ENCODE measurements around the gene CDH4. TPM values are rescaled to one million over a fixed set of nuclear protein-coding genes. Genes with fewer than 3 reads are reported as not detected.

CDH4 gene
- total RNA-seq, 1 experiment from 2014 or later: 0.13 TPM

GRCh38 chr20:61704661-61705060 is 452.6 kb downstream of the CDH4 start:
- no peaks in the 10 kb centered on the region for H3K4me1 ChIP-seq (replicated peaks)
- no peaks in the 10 kb centered on the region for H3K9me3 ChIP-seq (replicated peaks)
- H3K27me3 ChIP-seq (replicated peaks): peaks cover 27% of the 10 kb centered on the region
- no peak for DNase-seq (ENCODE audit: low read depth in 1 of 2, low spot score in 2 of 2)
- H3K27ac ChIP-seq: no peak overlapping the region
- H3K4me3 ChIP-seq: no peak overlapping the region
- H3K36me3 ChIP-seq: no peaks in the 10 kb centered on the region

DNA sequence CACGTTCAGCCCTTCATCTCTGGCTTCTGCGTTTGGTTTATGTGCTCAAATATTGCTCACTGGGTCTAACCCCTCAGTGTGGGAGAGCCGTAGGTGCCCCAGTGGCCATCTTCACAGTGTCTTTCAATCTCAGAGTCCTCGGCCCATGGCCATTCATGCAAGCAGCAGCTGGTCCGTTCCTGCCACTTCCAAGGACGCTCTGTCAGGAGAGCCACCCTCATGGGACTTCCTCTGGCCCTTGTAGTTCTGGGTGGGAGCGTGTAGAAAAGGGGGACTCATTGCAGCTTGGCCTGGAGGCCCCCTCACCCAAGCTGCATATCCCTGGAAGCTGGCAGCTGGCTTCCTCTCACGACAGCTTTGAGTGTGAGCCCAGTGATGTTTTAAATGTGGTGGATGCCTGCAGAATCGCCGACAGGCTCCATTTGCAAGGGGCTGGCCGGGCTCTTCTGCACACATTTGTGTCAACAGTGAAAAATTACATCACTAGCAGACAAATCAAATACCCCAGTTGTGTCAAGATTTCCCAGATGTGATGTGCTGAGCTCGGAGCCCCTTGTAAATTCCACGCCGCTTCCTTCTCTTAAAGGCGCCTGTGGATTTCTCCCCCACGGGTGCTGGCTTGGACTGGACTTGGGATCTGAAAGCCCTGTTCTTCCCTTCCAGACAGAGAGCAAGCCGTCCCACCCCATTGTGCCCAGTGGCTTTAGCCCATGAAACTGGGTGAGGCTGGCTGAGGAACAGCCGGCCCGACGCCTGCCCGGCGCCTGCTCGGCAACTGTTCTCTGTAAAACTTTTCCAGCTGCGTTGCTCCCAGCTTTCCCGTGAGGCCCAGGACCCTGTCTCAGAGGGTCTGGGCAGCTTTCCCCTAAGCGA is 453.6 kb downstream of the CDH4 start:
- no peak overlapping the region for H3K4me3 ChIP-seq
- H3K27me3 ChIP-seq (replicated peaks): peaks cover 27% of the 10 kb centered on the region
- H3K27ac ChIP-seq: no peak overlapping the region
- no peaks in the 10 kb centered on the region for H3K4me1 ChIP-seq (replicated peaks)
- no peaks in the 10 kb centered on the region for H3K36me3 ChIP-seq
- H3K9me3 ChIP-seq (replicated peaks): no peaks in the 10 kb centered on the region
- DNase-seq (ENCODE audit: low read depth in 1 of 2, low spot score in 2 of 2): no peak

GRCh38 chr20:61706259-61706961 is 454.3 kb downstream of the CDH4 start:
- no peak overlapping the region for H3K4me3 ChIP-seq
- DNase-seq (ENCODE audit: low read depth in 1 of 2, low spot score in 2 of 2): no peak
- H3K27me3 ChIP-seq (replicated peaks): peaks cover 27% of the 10 kb centered on the region
- H3K4me1 ChIP-seq (replicated peaks): no peaks in the 10 kb centered on the region
- H3K27ac ChIP-seq: no peak overlapping the region
- no peaks in the 10 kb centered on the region for H3K36me3 ChIP-seq
- no peaks in the 10 kb centered on the region for H3K9me3 ChIP-seq (replicated peaks)

- Histone ChIP-seq H3K4me1 (replicated peaks) (no peaks in the 10 kb centered on the region), H3K36me3 (no peaks in the 10 kb centered on the region), H3K27ac (no peak overlapping the region), H3K4me3 (no peak overlapping the region), H3K9me3 (replicated peaks) (no peaks in the 10 kb centered on the region), H3K27me3 (replicated peaks) (peaks cover 16% of the 10 kb centered on the region; the same call in 1 of the 2 replicates)
- DNase-seq (ENCODE audit: low read depth in 1 of 2, low spot score in 2 of 2): no peak
These were observed 456.8 kb downstream of the CDH4 start for GRCh38 chr20:61708891-61709290.

DNA sequence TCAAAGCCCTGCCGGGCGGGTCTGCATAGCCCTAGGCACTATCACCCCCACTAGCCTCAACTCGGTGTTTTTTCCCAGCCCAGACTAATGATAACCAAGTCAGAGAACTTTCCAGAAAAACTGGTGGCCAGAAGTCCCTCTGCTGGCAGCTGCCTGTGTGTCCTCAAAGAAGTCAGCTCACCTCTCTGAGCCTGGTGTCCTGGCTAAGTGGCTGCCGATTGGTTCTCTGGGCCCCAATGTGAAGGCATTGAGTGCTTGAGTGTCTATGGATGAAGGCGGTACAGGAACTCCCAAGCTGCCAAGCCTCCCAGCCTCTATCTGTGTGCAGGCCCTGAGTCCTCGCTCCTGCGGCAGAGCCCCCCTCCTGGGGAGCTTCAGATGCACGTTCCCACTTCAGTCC is 458.0 kb downstream of the CDH4 start:
- DNase-seq (ENCODE audit: low read depth in 1 of 2, low spot score in 2 of 2): no peak
- H3K9me3 ChIP-seq (replicated peaks): no peaks in the 10 kb centered on the region
- H3K36me3 ChIP-seq: no peaks in the 10 kb centered on the region

DNA sequence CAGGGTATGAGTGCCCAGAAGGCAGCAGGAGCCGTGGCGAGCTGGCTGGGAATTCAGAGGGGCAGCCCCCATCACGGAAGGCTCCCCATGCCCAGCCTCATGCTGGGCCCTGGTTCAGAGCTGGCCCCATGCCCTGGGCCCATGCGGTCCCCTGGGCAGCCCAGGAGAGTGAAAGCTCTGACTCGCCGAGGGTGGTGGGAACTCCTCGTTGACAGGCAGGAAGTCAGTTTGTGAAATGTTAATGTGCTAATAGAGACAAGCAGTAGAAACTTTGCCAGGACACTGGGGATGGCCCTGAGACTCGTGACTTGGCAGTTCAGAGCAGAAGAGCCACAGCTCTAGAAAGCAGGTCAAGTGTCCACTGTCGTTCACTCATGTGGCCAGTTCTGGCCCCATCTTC is 460.6 kb downstream of the CDH4 start:
- Histone ChIP-seq H3K27me3 (replicated peaks) (peaks cover 8% of the 10 kb centered on the region; the same call in 1 of the 2 replicates), H3K27ac (no peak overlapping the region), H3K4me1 (replicated peaks) (no peaks in the 10 kb centered on the region), H3K9me3 (replicated peaks) (no peaks in the 10 kb centered on the region; the same call in 1 of the 2 replicates), H3K4me3 (no peak overlapping the region), H3K36me3 (no peaks in the 10 kb centered on the region)
- no peak for DNase-seq (ENCODE audit: low read depth in 1 of 2, low spot score in 2 of 2)

More for the DNA sequence above, 458.0 kb downstream of the CDH4 start:
- Histone ChIP-seq H3K27me3 (replicated peaks) (peaks cover 11% of the 10 kb centered on the region; the same call in 1 of the 2 replicates), H3K4me1 (replicated peaks) (no peaks in the 10 kb centered on the region), H3K4me3 (no peak overlapping the region), H3K27ac (no peak overlapping the region)

DNA sequence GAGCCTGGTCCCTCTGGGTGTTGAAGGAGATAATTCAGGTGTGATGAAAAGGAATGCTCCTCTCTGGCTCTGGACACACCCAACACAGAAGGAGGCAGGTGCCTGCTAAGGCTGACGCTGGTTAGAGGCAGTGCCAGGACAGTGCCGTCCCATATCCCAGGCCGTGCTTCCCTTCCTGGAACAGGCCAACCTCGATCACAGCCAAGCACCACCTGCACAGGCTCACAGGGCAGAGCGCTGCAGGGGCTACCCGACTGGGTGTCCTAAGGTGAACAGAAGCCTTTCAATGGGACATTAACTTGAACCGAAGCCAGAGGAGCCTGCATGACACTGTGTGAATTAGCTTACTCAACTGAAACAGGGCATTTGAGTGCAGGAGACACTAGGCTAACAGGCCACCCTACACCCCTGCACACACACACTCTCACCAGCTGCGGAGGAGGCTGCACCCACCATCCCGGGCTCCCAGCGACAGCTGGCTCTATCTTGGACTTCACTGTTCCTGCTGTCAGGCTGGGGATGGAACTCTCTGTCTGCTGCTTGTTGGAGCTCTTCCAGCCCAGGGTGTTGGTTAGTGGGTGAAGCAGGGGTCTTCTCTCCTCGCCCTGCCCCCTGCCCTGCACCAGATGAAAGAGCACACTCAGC is 466.4 kb downstream of the CDH4 start:
- Histone ChIP-seq H3K9me3 (replicated peaks) (no peaks in the 10 kb centered on the region; the same call in 1 of the 2 replicates), H3K27me3 (replicated peaks) (peaks cover 10% of the 10 kb centered on the region; the same call in 1 of the 2 replicates), H3K36me3 (no peaks in the 10 kb centered on the region), H3K4me1 (replicated peaks) (no peaks in the 10 kb centered on the region), H3K4me3 (no peak overlapping the region), H3K27ac (no peak overlapping the region)
- no peak for DNase-seq (ENCODE audit: low read depth in 1 of 2, low spot score in 2 of 2)

GRCh38 chr20:61719691-61720347 is 467.8 kb downstream of the CDH4 start:
- H3K4me3 ChIP-seq: no peak overlapping the region
- H3K27me3 ChIP-seq (replicated peaks): peaks cover 10% of the 10 kb centered on the region; the same call in 1 of the 2 replicates
- H3K27ac ChIP-seq: no peak overlapping the region
- no peak for DNase-seq (ENCODE audit: low read depth in 1 of 2, low spot score in 2 of 2)
- H3K36me3 ChIP-seq: no peaks in the 10 kb centered on the region
- H3K9me3 ChIP-seq (replicated peaks): no peaks in the 10 kb centered on the region; the same call in 1 of the 2 replicates
- H3K4me1 ChIP-seq (replicated peaks): no peaks in the 10 kb centered on the region

DNA sequence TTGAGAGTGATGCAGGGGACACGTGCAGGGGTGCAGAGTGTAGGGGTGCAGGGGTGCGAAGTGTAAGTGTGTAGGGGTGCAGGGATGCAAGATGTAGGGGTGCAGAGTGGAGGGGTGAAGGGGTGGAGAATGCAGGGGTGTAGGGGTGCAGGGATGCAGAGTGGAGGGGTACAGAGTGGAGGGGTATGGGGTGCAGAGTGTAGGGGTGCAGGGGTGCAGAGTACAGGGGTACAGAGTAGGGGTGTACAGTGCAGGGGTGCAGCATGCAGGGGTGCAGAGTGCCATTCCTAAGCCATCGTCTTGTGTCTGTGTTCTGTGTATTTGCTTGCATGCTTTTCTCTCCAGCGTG is 468.3 kb downstream of the CDH4 start:
- no peak for DNase-seq (ENCODE audit: low read depth in 1 of 2, low spot score in 2 of 2)
- no peaks in the 10 kb centered on the region for H3K36me3 ChIP-seq
- no peaks in the 10 kb centered on the region for H3K4me1 ChIP-seq (replicated peaks)
- H3K27me3 ChIP-seq (replicated peaks): peaks cover 10% of the 10 kb centered on the region; the same call in 1 of the 2 replicates
- H3K4me3 ChIP-seq: no peak overlapping the region
- no peak overlapping the region for H3K27ac ChIP-seq
- H3K9me3 ChIP-seq (replicated peaks): no peaks in the 10 kb centered on the region; the same call in 1 of the 2 replicates

DNA sequence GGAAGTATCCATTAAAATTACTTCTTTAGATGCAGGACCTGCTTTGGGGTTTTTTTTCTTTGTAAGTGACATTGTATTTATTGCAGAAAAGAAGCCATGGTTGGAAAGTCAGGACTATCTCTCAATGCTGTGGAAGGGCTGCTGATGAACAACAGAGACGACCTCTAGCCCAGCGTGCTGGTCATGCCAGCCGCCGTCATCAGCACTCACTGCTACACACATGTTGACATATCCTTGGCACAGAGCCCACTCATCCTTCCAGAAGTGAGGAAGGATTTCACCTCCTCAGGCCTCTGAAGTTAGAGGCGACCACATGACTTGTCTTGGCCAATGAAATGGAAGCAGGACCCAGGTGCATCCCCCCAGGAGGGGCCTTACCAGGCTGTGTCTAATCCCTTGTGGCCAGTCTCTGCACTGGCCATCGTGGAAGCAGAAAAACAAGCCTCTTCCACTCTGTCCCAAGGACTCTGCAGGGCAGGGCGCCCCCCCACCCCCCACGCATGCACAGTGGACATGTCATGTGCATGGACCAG is 470.2 kb downstream of the CDH4 start:
- Histone ChIP-seq H3K4me3 (no peak overlapping the region), H3K4me1 (replicated peaks) (no peaks in the 10 kb centered on the region), H3K36me3 (no peaks in the 10 kb centered on the region), H3K9me3 (replicated peaks) (0 out of 2 replicates have a peak, but pooled peaks cover 2% of the 10 kb centered on the region), H3K27ac (no peak overlapping the region), H3K27me3 (replicated peaks) (peaks cover 10% of the 10 kb centered on the region; the same call in 1 of the 2 replicates)
- DNase-seq (ENCODE audit: low read depth in 1 of 2, low spot score in 2 of 2): no peak

DNA sequence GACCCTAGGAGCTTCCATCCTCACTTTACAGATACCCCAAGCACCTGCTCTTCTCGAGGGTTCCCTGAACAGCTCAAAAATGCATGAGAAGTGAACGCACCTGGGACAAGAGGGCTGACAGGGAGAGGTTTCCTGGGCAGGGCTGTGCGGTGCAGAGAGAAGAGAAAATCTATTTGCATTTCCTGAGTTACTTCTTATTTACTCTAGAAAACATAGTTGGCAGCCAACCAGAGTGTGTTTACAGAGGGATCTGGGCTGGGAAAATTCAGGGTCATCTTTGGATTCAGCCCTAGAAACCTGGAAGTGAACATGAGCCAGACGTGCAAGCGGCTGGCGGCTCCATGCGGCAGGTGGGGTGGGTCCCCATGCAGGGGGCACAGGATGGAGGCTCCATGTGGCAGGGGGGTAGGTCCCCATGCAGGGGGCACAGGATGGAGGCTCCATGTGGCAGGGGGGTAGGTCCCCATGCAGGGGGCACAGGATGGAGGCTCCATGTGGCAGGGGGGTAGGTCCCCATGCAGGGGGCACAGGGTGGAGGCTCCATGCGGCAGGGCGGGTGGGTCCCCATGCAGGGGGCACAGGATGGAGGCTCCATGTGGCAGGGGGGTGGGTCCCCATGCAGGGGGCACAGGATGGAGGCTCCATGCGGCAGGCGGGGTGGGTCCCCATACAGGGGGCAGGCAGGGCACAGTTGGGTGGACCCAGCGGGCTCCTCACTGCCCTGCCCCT is 471.6 kb downstream of the CDH4 start:
- Histone ChIP-seq H3K36me3 (no peaks in the 10 kb centered on the region), H3K4me3 (no peak overlapping the region), H3K27ac (no peak overlapping the region), H3K27me3 (replicated peaks) (peaks cover 10% of the 10 kb centered on the region; the same call in 1 of the 2 replicates), H3K4me1 (replicated peaks) (no peaks in the 10 kb centered on the region), H3K9me3 (replicated peaks) (0 out of 2 replicates have a peak, but pooled peaks cover 2% of the 10 kb centered on the region)
- no peak for DNase-seq (ENCODE audit: low read depth in 1 of 2, low spot score in 2 of 2)

- Histone ChIP-seq H3K4me1 (replicated peaks) (no peaks in the 10 kb centered on the region), H3K36me3 (no peaks in the 10 kb centered on the region), H3K27ac (no peak overlapping the region), H3K9me3 (replicated peaks) (0 out of 2 replicates have a peak, but pooled peaks cover 2% of the 10 kb centered on the region), H3K4me3 (no peak overlapping the region), H3K27me3 (replicated peaks) (peaks cover 10% of the 10 kb centered on the region; the same call in 1 of the 2 replicates)
- DNase-seq (ENCODE audit: low read depth in 1 of 2, low spot score in 2 of 2): peak in 1 of 2 experiments; percentile 22
These were observed 472.3 kb downstream of the CDH4 start for GRCh38 chr20:61724376-61724775.
